Body of pancreas (tissue), 4 donors: ENCODE measurements around the gene CLCA4. TPM values are rescaled to one million over a fixed set of nuclear protein-coding genes. Genes with fewer than 3 reads are reported as not detected.

Experiments used
- ATAC-seq: fragments of 150-250 bp; one replicate; pipeline ENCODE4 v1.9.1; 2016
- DNase-seq, 4 donors: peaks; one replicate each; pipeline ENCODE4 v3.0.0-alpha.2; 2019
- H3K27ac ChIP-seq, 4 donors: fragments of 200-600 bp; sonication (generic); 1 replicate in 3 of 4; 2 replicates in 1 of 4; pipeline versions ENCODE4 v1.5.1 to v1.6.1; 2016 to 2019; ENCODE audit warnings: mild to moderate bottlenecking in 1 of 4, mixed read lengths in 1 of 4, moderate library complexity in 1 of 4
- H3K27me3 ChIP-seq, 2 donors: fragments of 200-600 bp; sonication (generic); one replicate each; pipeline ENCODE4 v1.6.0; 2016; ENCODE audit warnings: mild to moderate bottlenecking in 1 of 2
- H3K36me3 ChIP-seq, 2 donors: fragments of 200-600 bp; sonication (generic); replicated peaks in 1 of 2; 2 replicates each; pipeline ENCODE4 v1.5.1; 2016; ENCODE audit warnings: low read depth in 2 of 2; ENCODE audit not compliant: insufficient read depth in 1 of 2
- H3K4me1 ChIP-seq: fragments of 200-600 bp; sonication (generic); one replicate; pipeline ENCODE4 v1.6.0; 2016
- H3K4me3 ChIP-seq, 2 donors: fragments of 200-600 bp; sonication (generic); 1 replicate in 1 of 2; 2 replicates in 1 of 2; pipeline ENCODE4 v1.5.1; 2016 to 2019
- H3K9me3 ChIP-seq, 3 donors: fragments of 200-600 bp; sonication (generic); 1 replicate in 2 of 3; 2 replicates in 1 of 3; pipeline ENCODE4 v1.5.1; 2016
- CTCF ChIP-seq, 7 experiments: fragments of 450-650 bp in 4 of 7; fragments of 200-600 bp in 3 of 7; sonication (generic) in 3 of 7; IDR thresholded peaks; one replicate each; pipeline ENCODE4 v1.5.1; 2016 to 2019; ENCODE audit warnings: antibody characterized with exemption in 7 of 7
- POLR2A ChIP-seq, 3 donors: fragments of 450-650 bp; IDR thresholded peaks; one replicate each; pipeline ENCODE4 v1.6.1; 2016; ENCODE audit warnings: antibody characterized with exemption in 3 of 3, mild to moderate bottlenecking in 2 of 3
- WGBS, 2 donors: methylation state at CpG; one replicate each; pipeline ENCODE4 v1.1.5; 2017; 5-methylcytosine and 5-hydroxymethylcytosine counted together
- intact Hi-C: fragments of 100-400 bp; cut with DNase I; formaldehyde crosslinking; loops from one replicate; pipeline ENCODE4 v1.15.1; 2023
- total RNA-seq, 2 donors: library from RNA; depleted of rRNA; stranded (reverse); fragments of >200 nt; gene quantifications; one replicate each; pipeline ENCODE4 v1.1.0, GENCODE V29; 2016

The CLCA4 gene
- total RNA-seq, 2 donors from 2014 or later = not detected

GRCh38 chr1:86573763-86574484 is 27.0 kb downstream of the CLCA4 start:
- H3K27ac ChIP-seq = no peak overlapping the region
- 53 to 68% methylated on average over 2 of the region's 2 CpGs for WGBS, 2 donors
- ATAC-seq = no peak

GRCh38 chr1:86581231-86581630 is 34.4 kb downstream of the CLCA4 start:
- H3K4me1 ChIP-seq = no peaks in the 10 kb centered on the region
- no peaks in the 10 kb centered on the region for H3K9me3 ChIP-seq
- intact Hi-C loops = no loop called here
- no peaks in the 10 kb centered on the region for H3K36me3 ChIP-seq
- no peak overlapping the region for H3K4me3 ChIP-seq
- no peak for TF ChIP-seq POLR2A (IDR thresholded peaks at IDR 0.05)
- TF ChIP-seq CTCF (IDR thresholded peaks at IDR 0.05) = no peak
- ATAC-seq (no peak), DNase-seq (no peak)
- 75 to 85% methylated on average over 1 of the region's 1 CpG for WGBS, 2 donors
- H3K27me3 ChIP-seq = no peaks in the 10 kb centered on the region
- no peak overlapping the region for H3K27ac ChIP-seq

More at GRCh38 chr1:86573763-86574484, 27.0 kb downstream of the CLCA4 start:
- Histone ChIP-seq H3K27me3 (no peaks in the 10 kb centered on the region), H3K4me3 (no peak overlapping the region), H3K4me1 (no peaks in the 10 kb centered on the region), H3K9me3 (no peaks in the 10 kb centered on the region), H3K36me3 (no peaks in the 10 kb centered on the region)
- TF ChIP-seq POLR2A (IDR thresholded peaks at IDR 0.05) (no peak), CTCF (IDR thresholded peaks at IDR 0.05) (no peak)
- intact Hi-C loops = no loop called here
- DNase-seq = no peak

- H3K27me3 ChIP-seq = no peaks in the 10 kb centered on the region
- ATAC-seq (no peak), DNase-seq (peak in 1 of 4 donors; percentile 5)
- no peak overlapping the region for H3K4me3 ChIP-seq
- no peak overlapping the region for H3K27ac ChIP-seq
- intact Hi-C loops = no loop called here
- TF ChIP-seq POLR2A (IDR thresholded peaks at IDR 0.05) (no peak), CTCF (IDR thresholded peaks at IDR 0.05) (no peak)
- H3K36me3 ChIP-seq = no peaks in the 10 kb centered on the region
- H3K9me3 ChIP-seq = no peaks in the 10 kb centered on the region
- no peaks in the 10 kb centered on the region for H3K4me1 ChIP-seq
- WGBS, 2 donors = 40 to 65% methylated on average over 1 of the region's 1 CpG
These were observed 35.3 kb downstream of the CLCA4 start for GRCh38 chr1:86582161-86582560.

GRCh38 chr1:86583032-86583431 is 36.2 kb downstream of the CLCA4 start:
- Histone ChIP-seq H3K36me3 (no peaks in the 10 kb centered on the region), H3K4me1 (no peaks in the 10 kb centered on the region), H3K27me3 (no peaks in the 10 kb centered on the region), H3K27ac (no peak overlapping the region), H3K9me3 (no peaks in the 10 kb centered on the region), H3K4me3 (no peak overlapping the region)
- DNase-seq (no peak), ATAC-seq (no peak)
- intact Hi-C loops = no loop called here
- TF ChIP-seq POLR2A (IDR thresholded peaks at IDR 0.05) = no peak
- 90 to 96% methylated on average over 1 of the region's 1 CpG for WGBS, 2 donors

GRCh38 chr1:86583593-86583992 is 36.7 kb downstream of the CLCA4 start:
- H3K9me3 ChIP-seq = no peaks in the 10 kb centered on the region
- no peaks in the 10 kb centered on the region for H3K36me3 ChIP-seq
- intact Hi-C loops = no loop called here
- DNase-seq (no peak), ATAC-seq (no peak)
- H3K27ac ChIP-seq = no peak overlapping the region
- H3K4me3 ChIP-seq = no peak overlapping the region
- 80 to 81% methylated on average over 3 of the region's 3 CpGs for WGBS, 2 donors
- no peak for TF ChIP-seq CTCF (IDR thresholded peaks at IDR 0.05)
- no peak for TF ChIP-seq POLR2A (IDR thresholded peaks at IDR 0.05)
- H3K27me3 ChIP-seq = no peaks in the 10 kb centered on the region
- H3K4me1 ChIP-seq = no peaks in the 10 kb centered on the region
